ENCODE measurements around the gene CUX1.

DNA sequence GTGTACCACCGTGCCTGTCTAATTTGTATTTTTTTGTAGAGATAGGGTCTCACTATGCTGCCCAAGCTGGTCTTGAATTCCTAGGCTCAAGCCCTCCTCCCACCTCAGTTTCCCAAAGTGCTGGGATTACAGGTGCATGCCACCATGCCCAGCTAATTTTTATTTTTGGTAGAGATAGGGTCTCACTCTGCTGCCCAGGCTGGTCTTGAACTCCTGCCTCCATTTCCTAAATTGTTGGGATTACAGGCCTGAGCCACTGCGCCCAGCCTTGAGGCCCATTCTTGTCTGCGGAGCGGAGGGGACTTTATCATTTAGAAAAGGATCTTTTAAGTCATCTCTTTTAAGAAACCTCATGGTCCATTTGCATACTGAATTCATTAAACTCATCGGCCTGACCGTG, 247.8 kb downstream of the CUX1 start:
- no peak for TF ChIP-seq POLR2AphosphoS5 (IDR thresholded peaks at IDR 0.05)
- TF ChIP-seq POLR2A (IDR thresholded peaks at IDR 0.05): no peak

Measured in breast epithelium (tissue), 3 donors.